Measurements from ENCODE around the gene NFIB.

- TF ChIP-seq BRCA1 (IDR thresholded peaks at IDR 0.05; ENCODE audit: low read depth, low read length) (no peak), CTCF (IDR thresholded peaks at IDR 0.05; ENCODE audit: control extremely low read depth in 1 of 3, insufficient read depth in 1 of 3, low read depth in 1 of 3, low read length in 3 of 3) (no peak), EZH2 (IDR thresholded peaks at IDR 0.05; ENCODE audit: low read depth, low read length, severe bottlenecking) (no peak), POLR2A (IDR thresholded peaks at IDR 0.05; ENCODE audit: control extremely low read depth in 1 of 2, low read depth in 2 of 2, low read length in 2 of 2) (no peak), TAF1 (IDR thresholded peaks at IDR 0.05; ENCODE audit: low read depth, low read length) (no peak), PHF8 (conservative IDR thresholded peaks at IDR 0.05; ENCODE audit: low read depth, low read length) (no peak), EP300 (IDR thresholded peaks at IDR 0.05; ENCODE audit: borderline replicate concordance in 1 of 2, low read depth in 2 of 2, low read length in 2 of 2) (no peak), TAF7 (optimal IDR thresholded peaks at IDR 0.05; ENCODE audit: borderline replicate concordance, low read depth, low read length) (no peak), RAD21 (IDR thresholded peaks at IDR 0.05 in 1 of 2, conservative IDR thresholded peaks at IDR 0.05 in 1 of 2; ENCODE audit: low read depth in 2 of 2, low read length in 2 of 2) (no peak), GTF2F1 (IDR thresholded peaks at IDR 0.05; ENCODE audit: borderline replicate concordance, low read depth, low read length) (no peak), EGR1 (IDR thresholded peaks at IDR 0.05; ENCODE audit: borderline replicate concordance, low read depth, low read length) (no peak), YY1 (IDR thresholded peaks at IDR 0.05; ENCODE audit: low read depth, low read length) (no peak)
These were observed 91.6 kb downstream of the NFIB start for GRCh38 chr9:14222149-14222835.
